Measurements from ENCODE around the gene TC2N.

DNA sequence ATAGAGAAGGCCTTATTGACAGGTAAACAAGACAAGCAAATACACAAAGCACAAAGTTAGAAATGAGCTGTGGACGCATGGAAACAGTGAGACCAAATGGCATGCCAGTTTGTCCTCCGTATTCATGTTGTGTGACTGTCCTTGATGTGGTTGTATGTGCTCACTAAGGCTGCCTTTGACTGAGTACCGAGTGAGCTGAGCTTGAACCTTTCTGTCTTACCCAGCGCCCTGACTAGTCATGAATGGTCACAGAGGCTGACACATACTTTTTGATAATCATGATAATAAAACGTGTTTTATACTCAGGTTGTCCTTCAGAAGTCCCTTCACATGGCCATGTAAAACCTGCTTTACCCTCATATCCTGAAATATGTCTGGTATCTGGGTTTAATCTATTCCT, 134.9 kb downstream of the TC2N start:
- TF ChIP-seq CTCF (IDR thresholded peaks at IDR 0.05; ENCODE audit: low read length): no peak
- TF ChIP-seq EZH2 (IDR thresholded peaks at IDR 0.05; ENCODE audit: borderline replicate concordance, low read length): no peak
